Brain microvascular endothelial cell (primary cell): ENCODE results near the gene CPT1A.

Source experiments
- DNase-seq: peaks from one replicate; pipeline ENCODE4 v3.0.0-alpha.2; 2020
- H3K27ac ChIP-seq: fragments of 250-450 bp; sonication (Bioruptor Pico); 2 replicates; pipeline ENCODE4 v1.5.1; 2020; ENCODE audit warnings: mild to moderate bottlenecking, moderate library complexity
- H3K27me3 ChIP-seq: fragments of 250-450 bp; sonication (Bioruptor Pico); replicated peaks from 2 replicates; pipeline ENCODE4 v1.5.1; 2020; ENCODE audit warnings: mild to moderate bottlenecking
- H3K36me3 ChIP-seq: fragments of 250-450 bp; sonication (Bioruptor Pico); replicated peaks from 2 replicates; pipeline ENCODE4 v1.5.1; 2020; ENCODE audit warnings: mild to moderate bottlenecking
- H3K4me3 ChIP-seq: 2 replicates; pipeline ENCODE4 v1.5.1; 2011; ENCODE audit warnings: low read depth, mild to moderate bottlenecking, control low read depth, low read length, moderate library complexity
- in situ Hi-C: cut with HindIII; loops from 2 replicates; pipeline ENCODE4 v1.10.0; 2017; ENCODE audit warnings: low sequenced_read_pairs, low pct_ligation_motif_present
- TF ChIP-seq, protein P1 (sequence below): IDR thresholded peaks from 2 replicates; pipeline ENCODE4 v1.5.1; 2011; ENCODE audit warnings: low read depth, mild to moderate bottlenecking, moderate library complexity, low read length, control low read depth, inconsistent platforms; ENCODE audit errors: missing control alignments

CPT1A gene

GRCh38 chr11:68750195-68751003 lies 91.3 kb downstream of the CPT1A start:
- TF ChIP-seq, protein P1, sequence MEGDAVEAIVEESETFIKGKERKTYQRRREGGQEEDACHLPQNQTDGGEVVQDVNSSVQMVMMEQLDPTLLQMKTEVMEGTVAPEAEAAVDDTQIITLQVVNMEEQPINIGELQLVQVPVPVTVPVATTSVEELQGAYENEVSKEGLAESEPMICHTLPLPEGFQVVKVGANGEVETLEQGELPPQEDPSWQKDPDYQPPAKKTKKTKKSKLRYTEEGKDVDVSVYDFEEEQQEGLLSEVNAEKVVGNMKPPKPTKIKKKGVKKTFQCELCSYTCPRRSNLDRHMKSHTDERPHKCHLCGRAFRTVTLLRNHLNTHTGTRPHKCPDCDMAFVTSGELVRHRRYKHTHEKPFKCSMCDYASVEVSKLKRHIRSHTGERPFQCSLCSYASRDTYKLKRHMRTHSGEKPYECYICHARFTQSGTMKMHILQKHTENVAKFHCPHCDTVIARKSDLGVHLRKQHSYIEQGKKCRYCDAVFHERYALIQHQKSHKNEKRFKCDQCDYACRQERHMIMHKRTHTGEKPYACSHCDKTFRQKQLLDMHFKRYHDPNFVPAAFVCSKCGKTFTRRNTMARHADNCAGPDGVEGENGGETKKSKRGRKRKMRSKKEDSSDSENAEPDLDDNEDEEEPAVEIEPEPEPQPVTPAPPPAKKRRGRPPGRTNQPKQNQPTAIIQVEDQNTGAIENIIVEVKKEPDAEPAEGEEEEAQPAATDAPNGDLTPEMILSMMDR = no peak
- DNase-seq = no peak
- H3K27me3 ChIP-seq = no peaks in the 10 kb centered on the region
- in situ Hi-C loops = no loop called here
- no peak overlapping the region for H3K4me3 ChIP-seq
- no peak overlapping the region for H3K27ac ChIP-seq
- no peaks in the 10 kb centered on the region for H3K36me3 ChIP-seq

DNA sequence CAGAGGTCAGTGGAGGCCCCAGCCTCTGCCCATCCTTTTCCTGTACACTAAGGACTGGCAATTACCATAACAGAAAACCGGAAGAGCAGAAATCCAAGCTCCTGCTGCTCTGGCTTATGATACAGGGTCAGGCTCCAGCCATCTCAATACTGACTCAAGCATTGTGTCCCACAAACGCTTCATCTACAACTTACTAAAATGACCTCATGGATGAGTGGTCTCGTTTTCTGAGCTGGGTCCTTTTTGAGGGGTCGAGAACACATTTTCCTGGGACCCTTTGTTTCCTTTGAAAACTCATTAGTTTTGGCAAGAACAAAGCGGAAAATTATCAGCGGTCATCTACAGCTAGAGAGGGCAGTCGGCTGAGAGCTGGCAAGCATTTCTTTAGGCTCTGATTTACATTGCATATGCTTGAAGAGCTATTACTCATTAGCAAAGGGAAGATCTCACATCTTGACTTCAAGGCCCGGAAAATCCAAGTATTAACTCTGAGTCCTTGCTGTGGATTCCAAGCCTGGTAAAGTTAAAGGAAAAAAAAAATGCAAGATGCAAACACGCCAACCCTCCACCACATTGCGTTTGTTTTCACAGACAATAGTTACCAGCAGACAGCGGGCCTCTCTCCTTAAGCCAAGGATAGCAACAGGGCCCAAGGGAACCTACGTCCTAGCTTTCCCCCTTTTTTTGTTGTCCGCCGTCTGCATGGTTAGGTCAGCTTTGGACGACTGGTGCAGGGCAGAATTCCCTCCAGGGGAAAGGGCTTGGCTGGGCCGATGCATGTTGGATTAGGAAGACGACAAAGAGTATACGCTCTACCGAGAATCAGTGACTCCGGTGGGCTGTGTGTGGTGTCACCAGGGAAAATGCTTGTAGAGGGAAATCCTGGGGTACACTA lies 92.2 kb downstream of the CPT1A start:
- in situ Hi-C loops = no loop called here
- no peak overlapping the region for H3K4me3 ChIP-seq
- TF ChIP-seq, protein P1 = no peak
- peak; percentile 5 for DNase-seq
- no peaks in the 10 kb centered on the region for H3K36me3 ChIP-seq
- no peak overlapping the region for H3K27ac ChIP-seq
- H3K27me3 ChIP-seq = no peaks in the 10 kb centered on the region

DNA sequence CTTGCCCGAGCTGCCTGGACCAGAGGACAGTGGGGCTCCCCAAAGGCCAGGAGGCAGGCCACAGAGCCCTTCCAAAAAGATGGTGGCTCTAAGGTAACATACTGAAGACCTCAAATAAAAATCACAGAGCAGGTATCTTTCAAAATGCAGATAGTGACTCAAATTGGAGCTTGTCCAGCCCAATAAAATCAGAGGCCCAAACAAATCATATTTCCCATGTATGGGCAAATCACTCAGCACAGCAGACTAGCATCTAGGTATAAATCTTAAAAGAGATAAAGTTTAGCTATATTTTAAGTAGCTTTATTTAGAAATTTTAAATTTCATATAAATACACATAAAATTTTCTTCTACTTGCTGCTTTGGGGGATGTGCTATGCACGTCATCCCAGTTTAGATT lies 93.7 kb downstream of the CPT1A start:
- in situ Hi-C loops = no loop called here
- H3K27me3 ChIP-seq = no peaks in the 10 kb centered on the region
- TF ChIP-seq, protein P1 = no peak
- DNase-seq = no peak
- no peak overlapping the region for H3K27ac ChIP-seq
- H3K4me3 ChIP-seq = no peak overlapping the region
- H3K36me3 ChIP-seq = no peaks in the 10 kb centered on the region

- TF ChIP-seq, protein P1 = no peak
- Histone ChIP-seq H3K27me3 (no peaks in the 10 kb centered on the region), H3K27ac (no peak overlapping the region), H3K36me3 (no peaks in the 10 kb centered on the region), H3K4me3 (no peak overlapping the region)
- no peak for DNase-seq
- in situ Hi-C loops = no loop called here
These were observed 98.2 kb downstream of the CPT1A start for GRCh38 chr11:68743539-68743938.

- no peak overlapping the region for H3K27ac ChIP-seq
- in situ Hi-C loops = no loop called here
- H3K36me3 ChIP-seq = no peaks in the 10 kb centered on the region
- DNase-seq = peak; percentile 4
- TF ChIP-seq, protein P1 = no peak
- H3K27me3 ChIP-seq = no peaks in the 10 kb centered on the region
- H3K4me3 ChIP-seq = no peak overlapping the region
These were observed 100.3 kb downstream of the CPT1A start for GRCh38 chr11:68741463-68741862.
